SJCRH30 (cell line): ENCODE results near the gene PRM3. TPM values are rescaled to one million over a fixed set of nuclear protein-coding genes. Genes with fewer than 3 reads are reported as not detected.

ENCODE experiments used
- DNase-seq, 2 experiments: peaks; one replicate each; pipeline ENCODE4 v3.0.0-alpha.2; 2015 to 2020
- H3K27ac ChIP-seq: fragments of 250-450 bp; sonication (Bioruptor Pico); 2 replicates; pipeline ENCODE4 v1.5.1; 2020; ENCODE audit warnings: mild to moderate bottlenecking, moderate library complexity
- H3K27me3 ChIP-seq: fragments of 250-450 bp; sonication (Bioruptor Pico); 2 replicates; pipeline ENCODE4 v1.5.1; 2020; ENCODE audit warnings: mild to moderate bottlenecking, moderate library complexity
- H3K36me3 ChIP-seq: fragments of 250-450 bp; sonication (Bioruptor Pico); 2 replicates; pipeline ENCODE4 v1.5.1; 2020; ENCODE audit warnings: mild to moderate bottlenecking, moderate library complexity
- H3K4me1 ChIP-seq: fragments of 250-450 bp; sonication (Bioruptor Pico); 2 replicates; pipeline ENCODE4 v1.5.1; 2020; ENCODE audit warnings: mild to moderate bottlenecking, moderate library complexity
- H3K4me3 ChIP-seq: fragments of 250-450 bp; sonication (Bioruptor Pico); 2 replicates; pipeline ENCODE4 v1.5.1; 2020; ENCODE audit warnings: mild to moderate bottlenecking, moderate library complexity
- H3K9me3 ChIP-seq: fragments of 250-450 bp; sonication (Bioruptor Pico); replicated peaks from 2 replicates; pipeline ENCODE4 v1.5.1; 2020; ENCODE audit warnings: mild to moderate bottlenecking, moderate library complexity
- total RNA-seq: library from RNA; depleted of rRNA; stranded (reverse); fragments of >200 nt; shearing (Covaris generic); gene quantifications from 2 replicates; pipeline ENCODE4 v1.2.3, GENCODE V29; 2014; rRNA removed

PRM3 gene, protein sequence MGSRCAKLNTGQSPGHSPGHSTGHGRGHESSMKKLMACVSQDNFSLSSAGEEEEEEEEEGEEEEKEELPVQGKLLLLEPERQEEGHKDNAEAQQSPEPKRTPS
- not detected in 2 replicates for total RNA-seq

DNA sequence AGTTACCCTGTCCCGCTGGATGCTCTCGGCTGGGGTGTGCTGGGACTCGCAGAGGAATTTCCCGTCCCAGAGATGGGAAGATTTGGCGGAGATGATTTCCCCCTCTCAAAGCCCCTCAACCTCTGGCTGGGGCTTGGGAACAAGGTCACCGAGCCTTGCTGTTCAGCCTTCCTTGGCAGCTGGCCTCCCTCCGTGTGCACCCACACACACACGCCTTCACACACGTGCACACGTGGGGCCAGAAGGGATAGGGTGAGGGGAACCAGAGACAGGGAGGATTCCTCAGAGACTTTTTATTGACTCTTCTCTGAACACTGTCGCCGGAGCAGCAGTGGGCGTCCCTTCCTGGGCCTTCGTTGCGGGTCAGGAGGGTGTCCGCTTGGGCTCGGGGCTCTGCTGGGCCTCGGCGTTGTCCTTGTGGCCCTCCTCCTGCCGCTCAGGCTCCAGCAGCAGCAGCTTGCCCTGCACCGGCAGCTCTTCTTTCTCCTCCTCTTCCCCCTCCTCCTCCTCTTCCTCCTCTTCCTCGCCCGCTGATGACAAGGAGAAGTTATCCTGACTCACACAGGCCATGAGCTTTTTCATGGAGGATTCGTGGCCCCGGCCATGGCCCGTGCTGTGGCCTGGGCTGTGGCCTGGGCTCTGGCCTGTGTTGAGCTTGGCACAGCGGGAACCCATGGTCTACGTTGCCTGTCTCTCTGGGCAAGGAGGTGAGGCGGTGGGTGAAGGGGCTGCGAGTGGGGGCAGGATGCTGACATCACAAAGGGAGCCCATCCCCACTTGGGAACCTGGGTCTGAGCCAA, at the start of gene PRM3:
Gene PRM3 (minus strand): TSS at position 709 of the 800 bp plus-strand sequence. CDS start 34 bp downstream, at position 675.
- H3K36me3 ChIP-seq, result no peaks in the 10 kb centered on the region
- H3K4me1 ChIP-seq, result peaks cover 3% of the 10 kb centered on the region; the same call in 1 of the 2 replicates
- H3K9me3 ChIP-seq, result no peaks in the 10 kb centered on the region
- H3K27ac ChIP-seq, result no peak within 1 kb of the TSS
- no peaks in the 10 kb centered on the region for H3K27me3 ChIP-seq
- no peak for DNase-seq
- H3K4me3 ChIP-seq, result no peak within 1 kb of the TSS

DNA sequence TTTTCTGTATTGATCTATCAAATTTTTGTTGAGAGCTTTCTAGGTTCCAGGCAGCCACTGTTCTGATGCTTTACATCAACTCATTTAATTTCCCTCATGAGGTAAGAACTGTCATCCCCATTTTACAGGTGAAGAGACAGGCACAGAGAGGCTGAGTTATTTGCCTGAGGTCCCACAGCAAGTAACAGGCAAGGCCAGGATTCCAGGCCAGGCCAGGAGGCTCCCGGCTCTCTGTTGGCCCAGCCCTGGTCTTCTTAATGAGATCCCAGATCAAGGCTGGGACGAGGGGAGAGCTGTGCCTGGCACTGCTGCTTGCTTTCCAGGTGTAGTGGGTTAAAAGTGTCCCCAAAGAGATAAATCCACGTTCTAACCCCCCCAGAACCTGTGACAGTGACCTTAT, 49.4 kb upstream of the PRM3 start:
- H3K4me3 ChIP-seq, result no peak overlapping the region
- no peaks in the 10 kb centered on the region for H3K36me3 ChIP-seq
- no peaks in the 10 kb centered on the region for H3K27me3 ChIP-seq
- H3K9me3 ChIP-seq, result no peaks in the 10 kb centered on the region
- no peak for DNase-seq
- H3K4me1 ChIP-seq, result peaks cover 4% of the 10 kb centered on the region
- no peak overlapping the region for H3K27ac ChIP-seq

DNA sequence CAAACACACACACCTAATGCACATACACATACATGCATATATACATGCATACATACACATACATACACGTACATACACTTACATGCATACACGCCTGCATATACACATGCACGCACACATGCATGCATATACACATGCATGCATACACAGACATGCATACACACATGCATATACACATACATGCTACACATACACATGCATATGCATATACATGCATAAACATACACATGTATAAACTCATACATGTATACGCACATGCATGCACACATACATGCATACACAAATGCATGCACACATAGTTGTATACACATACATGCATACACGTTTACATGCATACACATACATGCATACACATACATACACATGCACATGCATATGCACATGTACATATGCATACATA, 48.2 kb upstream of the PRM3 start:
- no peaks in the 10 kb centered on the region for H3K27me3 ChIP-seq
- DNase-seq, result no peak
- H3K4me1 ChIP-seq, result peaks cover 6% of the 10 kb centered on the region

DNA sequence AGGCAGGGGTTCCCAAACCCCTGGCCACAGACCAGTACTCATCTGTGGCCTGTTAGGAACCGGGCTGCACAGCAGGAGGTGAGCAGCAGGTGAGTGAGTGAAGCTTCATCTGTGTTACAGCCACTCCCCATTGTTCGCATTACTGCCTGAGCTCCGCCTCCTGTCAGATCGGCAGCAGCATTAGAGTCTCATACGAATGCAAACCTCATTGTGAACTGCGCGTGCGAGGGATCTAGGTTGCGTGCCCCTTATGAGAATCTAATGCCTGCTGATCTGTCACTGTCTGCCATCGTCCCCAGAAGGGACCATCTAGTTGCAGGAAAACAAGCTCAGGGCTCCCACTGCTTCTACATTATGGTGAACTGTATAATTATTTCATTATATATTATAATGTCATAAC, 46.7 kb upstream of the PRM3 start:
- Histone ChIP-seq H3K27ac (no peak overlapping the region), H3K36me3 (no peaks in the 10 kb centered on the region), H3K4me3 (no peak overlapping the region), H3K4me1 (peaks cover 20% of the 10 kb centered on the region), H3K27me3 (no peaks in the 10 kb centered on the region), H3K9me3 (no peaks in the 10 kb centered on the region)
- no peak for DNase-seq

More for the DNA sequence above, 48.2 kb upstream of the PRM3 start:
- no peaks in the 10 kb centered on the region for H3K9me3 ChIP-seq
- H3K4me3 ChIP-seq, result no peak overlapping the region
- no peaks in the 10 kb centered on the region for H3K36me3 ChIP-seq
- no peak overlapping the region for H3K27ac ChIP-seq

DNA sequence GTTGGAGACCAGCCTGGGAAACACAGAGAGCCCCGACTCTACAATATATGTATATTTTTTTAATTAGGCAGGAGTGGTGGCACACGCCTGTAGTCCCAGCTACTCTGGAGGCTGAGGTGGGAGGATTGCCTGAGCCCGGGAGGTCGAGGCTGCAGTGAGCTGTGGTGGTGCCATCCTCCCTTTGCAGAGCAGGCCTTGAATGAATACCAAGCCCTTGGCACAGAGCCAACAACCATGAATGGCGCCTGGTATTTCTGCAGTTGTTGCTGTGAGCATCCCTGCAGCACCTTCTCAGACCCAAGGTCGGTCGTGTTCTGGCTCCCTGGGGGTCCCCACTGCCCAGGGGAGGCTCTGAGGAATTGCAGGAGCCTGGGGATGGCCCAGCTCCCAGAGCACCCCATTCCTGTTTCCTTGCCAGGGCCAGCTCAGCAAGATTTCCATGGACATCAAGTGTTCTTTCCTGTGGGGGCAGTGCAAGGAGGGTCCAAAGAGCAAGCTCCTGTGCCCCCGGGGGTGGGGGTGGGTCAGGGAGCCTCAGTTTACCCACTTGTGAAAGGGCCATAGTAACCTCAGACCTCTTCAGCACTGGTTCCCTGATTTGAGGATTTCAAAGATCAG, 46.2 kb upstream of the PRM3 start:
- Histone ChIP-seq H3K4me3 (no peak overlapping the region), H3K36me3 (no peaks in the 10 kb centered on the region), H3K4me1 (peaks cover 24% of the 10 kb centered on the region), H3K27me3 (no peaks in the 10 kb centered on the region), H3K27ac (no peak overlapping the region), H3K9me3 (no peaks in the 10 kb centered on the region)
- peak; percentile 50 to 69 for DNase-seq

DNA sequence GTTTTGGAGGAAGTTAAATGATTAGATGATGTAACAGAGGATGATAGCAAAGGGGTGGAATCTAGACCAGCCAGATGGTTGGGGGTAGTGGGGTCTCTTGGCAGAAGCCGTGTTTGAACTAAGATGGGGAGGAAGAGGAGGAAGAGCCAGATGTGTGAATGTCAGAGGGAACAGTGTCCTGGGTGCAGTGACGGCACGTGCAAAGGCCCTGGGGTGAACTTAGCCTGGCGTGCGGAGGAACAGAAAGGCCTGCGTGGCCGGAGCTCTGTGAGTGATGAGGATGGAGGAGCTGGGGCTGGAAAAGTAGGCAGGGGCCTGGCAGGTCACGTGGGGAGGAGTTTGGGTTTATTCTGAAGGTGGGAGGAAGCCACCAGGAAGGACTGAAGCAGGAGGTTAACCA, 45.4 kb upstream of the PRM3 start:
- Histone ChIP-seq H3K27ac (no peak overlapping the region), H3K4me1 (peaks cover 28% of the 10 kb centered on the region)
- DNase-seq, result no peak

DNA sequence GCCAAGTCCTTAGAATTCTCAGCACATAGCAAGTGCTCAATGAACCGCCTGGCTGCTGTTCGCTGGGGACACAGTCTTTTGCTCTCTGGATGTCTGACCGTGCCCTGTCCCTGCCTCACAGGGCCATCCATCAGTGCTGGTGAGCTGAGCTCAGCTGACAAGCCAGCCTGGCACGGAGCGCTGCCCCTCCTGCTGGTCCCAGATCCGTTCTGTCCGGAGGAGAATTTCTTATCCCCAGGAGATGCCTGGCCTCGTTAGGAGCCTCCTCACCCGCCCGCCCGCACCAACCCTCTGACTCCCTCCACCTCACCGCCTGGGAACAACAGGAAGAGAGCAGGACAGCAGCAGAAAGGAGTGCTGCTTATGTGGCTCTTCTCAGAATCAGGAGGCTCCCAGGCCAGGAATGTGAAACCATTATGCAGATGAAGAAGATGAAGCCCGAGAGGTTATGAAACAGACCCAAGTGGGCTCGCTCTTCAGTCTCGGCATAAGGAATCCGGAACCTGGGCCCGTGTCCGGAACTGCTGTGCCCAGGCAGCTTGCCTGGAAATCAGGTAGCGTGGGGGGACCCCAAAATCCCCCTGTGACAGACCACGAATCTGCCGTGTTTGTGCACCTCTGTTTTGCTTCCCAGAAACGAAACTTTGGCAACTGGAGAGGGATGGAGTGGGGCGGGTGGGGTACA, 43.0 kb upstream of the PRM3 start:
- Histone ChIP-seq H3K9me3 (no peaks in the 10 kb centered on the region), H3K4me3 (no peak overlapping the region; the same call in 1 of the 2 replicates), H3K27ac (peak overlapping the region; percentile 41; the same call in 1 of the 2 replicates), H3K36me3 (no peaks in the 10 kb centered on the region), H3K27me3 (no peaks in the 10 kb centered on the region), H3K4me1 (peaks cover 43% of the 10 kb centered on the region)
- peak; percentile 36 to 51 for DNase-seq

More for the DNA sequence above, 45.4 kb upstream of the PRM3 start:
- Histone ChIP-seq H3K9me3 (no peaks in the 10 kb centered on the region), H3K4me3 (no peak overlapping the region), H3K36me3 (no peaks in the 10 kb centered on the region), H3K27me3 (no peaks in the 10 kb centered on the region)

DNA sequence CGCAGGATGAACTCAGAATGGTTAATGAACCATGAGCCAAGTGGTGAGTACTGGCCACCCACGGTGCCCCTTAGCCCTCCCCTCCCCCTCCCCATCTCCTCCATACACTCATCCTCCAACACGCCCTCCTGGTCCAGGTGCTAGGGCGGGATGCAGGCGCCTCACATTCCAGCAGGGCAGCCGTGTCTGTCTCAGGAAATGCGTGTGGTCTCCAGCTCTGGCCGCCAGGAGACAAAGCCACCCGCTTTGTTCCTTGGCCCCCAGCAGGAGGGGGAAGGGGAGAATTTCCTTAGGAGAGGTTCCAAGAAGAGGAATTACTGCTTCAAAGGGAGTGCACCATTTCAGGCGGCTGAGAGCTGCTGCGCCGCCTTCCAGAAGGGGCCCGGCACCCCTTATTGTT, 42.1 kb upstream of the PRM3 start:
- DNase-seq, result peak; percentile 89 to 91
- H3K27ac ChIP-seq, result peak overlapping the region; percentile 41; the same call in 1 of the 2 replicates

DNA sequence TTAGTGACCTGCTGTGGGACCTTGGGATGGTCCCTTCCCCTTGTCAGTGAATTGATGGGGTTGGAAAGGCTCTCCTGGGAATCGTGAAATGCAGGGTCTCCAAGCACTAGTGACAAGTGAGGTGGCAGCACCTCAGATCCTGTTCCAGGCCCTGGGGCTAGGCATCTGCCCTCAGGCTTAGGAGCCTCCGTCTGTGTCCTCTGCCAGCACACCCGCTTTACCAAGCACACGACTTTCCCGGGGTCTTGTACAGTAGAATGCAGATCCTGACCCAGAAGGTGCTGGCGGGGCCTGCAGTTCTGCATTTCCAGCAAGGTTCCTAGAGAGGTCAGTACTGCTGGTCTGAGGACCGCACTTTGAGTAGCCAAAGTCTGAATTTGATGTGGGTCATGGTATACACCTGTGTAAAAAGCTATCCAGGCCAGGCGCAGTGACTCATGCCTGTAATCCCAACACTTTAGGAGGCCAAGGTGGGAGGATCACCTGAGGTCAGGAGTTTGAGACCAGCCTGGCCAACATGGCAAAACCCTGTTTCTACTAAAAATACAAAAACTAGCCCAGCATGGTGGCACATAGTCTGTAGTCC, 41.0 kb upstream of the PRM3 start:
- Histone ChIP-seq H3K27me3 (no peaks in the 10 kb centered on the region), H3K27ac (no peak overlapping the region; the same call in 1 of the 2 replicates), H3K4me1 (peaks cover 43% of the 10 kb centered on the region), H3K4me3 (no peak overlapping the region), H3K36me3 (no peaks in the 10 kb centered on the region), H3K9me3 (no peaks in the 10 kb centered on the region)
- no peak for DNase-seq

More for the DNA sequence above, 42.1 kb upstream of the PRM3 start:
- Histone ChIP-seq H3K9me3 (no peaks in the 10 kb centered on the region), H3K4me3 (no peak overlapping the region), H3K27me3 (no peaks in the 10 kb centered on the region), H3K36me3 (no peaks in the 10 kb centered on the region), H3K4me1 (peaks cover 43% of the 10 kb centered on the region)

DNA sequence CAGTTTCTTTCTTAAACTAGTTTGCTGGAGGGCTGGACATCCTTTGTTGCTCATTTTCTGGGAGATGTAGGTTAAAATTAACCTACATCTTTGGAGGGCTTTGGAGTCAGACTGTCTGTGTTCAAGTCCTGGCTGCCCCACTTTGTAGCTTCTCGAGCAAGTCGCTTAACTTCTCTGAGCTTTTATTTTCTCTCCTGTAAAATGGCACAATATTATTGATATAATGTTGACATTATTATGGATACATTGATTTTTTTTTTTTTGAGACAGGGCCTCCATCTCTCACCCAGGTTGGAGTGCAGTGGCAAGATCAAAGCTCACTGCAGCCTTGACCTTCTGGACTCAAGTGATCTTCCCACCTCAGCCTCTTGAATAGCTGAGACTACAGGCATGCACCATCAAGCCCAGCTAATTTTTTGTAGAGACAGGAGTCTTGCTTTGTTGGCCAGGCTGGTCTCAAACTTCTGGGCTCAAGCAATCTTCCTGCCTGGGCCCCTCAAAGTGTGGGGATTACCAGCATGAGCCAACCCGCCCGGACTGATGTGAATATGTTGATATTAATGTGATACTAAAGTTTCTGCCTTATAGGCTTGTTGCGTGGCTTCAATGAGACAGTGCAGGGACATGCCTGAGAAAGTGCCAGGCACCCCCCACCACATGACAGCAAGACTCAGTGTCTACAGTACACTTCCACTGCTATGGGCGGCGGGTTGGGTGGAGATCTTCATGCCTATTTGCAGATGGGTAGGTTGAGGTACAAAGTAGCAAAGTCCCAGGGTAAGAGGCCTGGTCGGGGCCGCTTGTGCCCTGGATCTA, 40.3 kb upstream of the PRM3 start:
- Histone ChIP-seq H3K27ac (no peak overlapping the region), H3K4me3 (no peak overlapping the region), H3K27me3 (no peaks in the 10 kb centered on the region), H3K9me3 (no peaks in the 10 kb centered on the region), H3K4me1 (peaks cover 43% of the 10 kb centered on the region), H3K36me3 (no peaks in the 10 kb centered on the region)
- no peak for DNase-seq

DNA sequence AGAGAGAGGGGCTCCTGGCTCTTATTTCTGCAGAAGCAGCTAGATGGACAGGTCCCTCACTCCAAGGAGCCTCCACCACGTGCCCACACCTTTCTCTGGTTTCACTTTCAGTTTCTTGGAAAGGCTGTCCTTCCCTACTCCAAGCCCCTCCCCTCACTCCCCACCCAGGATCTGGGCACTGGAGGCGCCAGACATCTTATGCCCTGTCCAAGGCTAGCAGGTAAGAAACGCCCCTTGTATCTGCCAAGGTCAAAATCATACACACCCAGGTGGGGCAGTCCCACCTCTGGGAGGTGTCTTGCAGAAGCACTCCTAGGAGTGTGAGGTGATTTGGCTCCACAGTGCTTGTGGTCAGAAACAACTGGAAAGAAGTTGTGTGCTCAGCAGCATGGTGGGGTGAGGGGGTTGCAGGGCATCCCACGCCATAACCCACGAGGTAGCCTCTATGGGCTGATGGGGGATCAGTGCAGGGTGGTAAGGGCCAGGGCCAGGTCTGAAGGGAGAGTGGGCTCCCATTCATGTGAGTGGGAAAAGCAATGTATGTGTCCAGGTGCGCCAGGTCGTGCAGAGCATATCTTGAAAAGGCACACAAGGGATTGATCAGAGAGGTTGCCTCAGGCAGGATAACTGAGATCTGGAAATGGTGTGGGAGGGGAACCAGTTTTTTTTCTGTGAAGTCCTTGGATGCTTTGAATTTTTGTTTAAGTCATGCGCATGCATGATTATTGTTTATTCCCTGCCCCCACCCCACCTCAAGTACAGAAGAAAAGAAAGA, 39.5 kb upstream of the PRM3 start:
- H3K9me3 ChIP-seq, result no peaks in the 10 kb centered on the region
- H3K27me3 ChIP-seq, result no peaks in the 10 kb centered on the region
- H3K36me3 ChIP-seq, result no peaks in the 10 kb centered on the region
- peaks cover 43% of the 10 kb centered on the region for H3K4me1 ChIP-seq
- H3K27ac ChIP-seq, result no peak overlapping the region
- no peak for DNase-seq
- no peak overlapping the region for H3K4me3 ChIP-seq

DNA sequence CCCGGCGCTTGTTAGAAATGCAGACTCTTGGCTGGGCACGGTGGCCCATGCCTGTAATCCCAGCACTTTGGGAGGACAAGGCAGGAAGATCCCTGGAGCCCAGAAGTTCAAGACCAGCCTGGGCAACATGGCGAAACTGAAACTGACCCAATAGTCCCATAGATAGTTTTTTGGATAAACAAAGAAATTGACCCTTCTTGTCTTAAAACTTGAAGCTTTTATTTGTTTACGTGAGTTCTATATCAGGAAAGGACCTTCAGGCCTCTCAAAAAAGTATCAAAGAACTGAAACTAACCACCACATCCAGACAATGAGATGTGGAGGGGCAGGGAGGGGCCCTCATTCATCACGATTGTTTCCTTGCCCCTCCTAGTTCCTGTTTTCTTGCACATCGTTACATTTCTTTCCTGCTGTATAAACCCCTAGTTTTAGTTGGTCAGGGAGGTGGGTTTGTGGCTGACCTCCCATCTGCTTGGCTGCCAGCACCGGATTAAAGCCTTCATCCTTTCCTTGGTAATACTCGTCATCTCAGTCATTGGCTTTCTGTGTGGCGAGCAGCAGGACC, 37.6 kb upstream of the PRM3 start:
- Histone ChIP-seq H3K9me3 (no peaks in the 10 kb centered on the region), H3K4me3 (no peak overlapping the region), H3K4me1 (peaks cover 35% of the 10 kb centered on the region), H3K27me3 (no peaks in the 10 kb centered on the region), H3K27ac (no peak overlapping the region), H3K36me3 (no peaks in the 10 kb centered on the region)
- DNase-seq, result no peak

DNA sequence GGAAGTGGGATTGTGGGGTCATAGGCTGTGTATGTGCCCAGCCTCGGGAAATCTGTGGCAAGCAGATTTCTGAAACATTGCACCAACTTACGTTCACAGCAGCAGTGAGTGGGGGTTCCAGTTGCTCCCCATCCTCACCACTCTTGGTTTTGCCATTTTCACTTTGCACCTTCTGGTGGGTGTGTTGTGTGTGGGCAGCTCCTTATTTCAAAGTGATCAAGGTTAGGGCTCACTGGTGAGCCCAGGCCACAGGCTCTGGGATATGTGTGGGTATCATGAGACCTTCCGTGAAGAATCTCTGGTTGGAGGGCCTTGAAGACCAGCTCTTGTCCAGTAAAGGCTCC, 37.2 kb upstream of the PRM3 start:
- H3K27ac ChIP-seq, result no peak overlapping the region
- H3K4me1 ChIP-seq, result peaks cover 32% of the 10 kb centered on the region
- no peak overlapping the region for H3K4me3 ChIP-seq
- H3K27me3 ChIP-seq, result no peaks in the 10 kb centered on the region
- H3K9me3 ChIP-seq, result no peaks in the 10 kb centered on the region
- no peaks in the 10 kb centered on the region for H3K36me3 ChIP-seq
- DNase-seq, result no peak
